OCI-LY3 (cell line): ENCODE measurements around the gene UGT1A5.

ENCODE experiments used
- CTCF ChIP-seq: fragments of 200-600, 300-600 bp; sonication (generic); IDR thresholded peaks from 2 replicates; pipeline ENCODE4 v1.5.1; 2014; ENCODE audit warnings: antibody characterized with exemption, low read length, low read depth
- EZH2phosphoT487 ChIP-seq: fragments of 200-600 bp; shearing (Covaris generic); IDR thresholded peaks from 2 replicates; pipeline ENCODE4 v1.6.1; 2018; ENCODE audit warnings: antibody characterized with exemption, mixed run types, low read depth

- TF ChIP-seq CTCF (no peak), EZH2phosphoT487 (no peak)
Measured at GRCh38 chr2:233778030-233778429, 65.3 kb downstream of the UGT1A5 start, which contains the start of gene MROH2A.
